ENCODE data around the gene PPWD1. TPM values are rescaled to one million over a fixed set of nuclear protein-coding genes. Genes with fewer than 3 reads are reported as not detected.

Gene PPWD1
- total and polyA plus RNA-seq, 8 donors, result 29.4 to 127 (median 113) TPM

DNA sequence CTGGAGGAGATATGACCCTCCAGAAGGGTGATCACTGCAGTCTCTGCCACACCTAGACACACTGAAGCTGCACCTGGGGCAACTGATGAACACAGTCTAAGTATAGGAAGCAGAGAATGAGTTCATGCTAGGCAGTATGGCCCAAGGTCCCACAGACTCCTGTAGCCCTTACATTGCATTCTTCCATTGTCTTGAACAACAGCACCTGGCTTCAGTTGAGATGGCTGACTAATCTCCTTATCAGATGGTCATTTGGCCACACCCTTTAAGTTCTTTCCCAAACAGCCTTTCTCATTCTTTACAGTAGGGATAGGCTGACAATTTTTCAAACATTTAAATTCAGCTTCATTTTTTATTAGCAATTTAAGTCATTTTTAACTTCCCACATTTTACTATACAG, 23.3 kb upstream of the PPWD1 start:
- intact Hi-C loops (cut with DNase I), result no loop called here
- ATAC-seq (no peak), DNase-seq (no peak)
- Histone ChIP-seq H3K27ac (no peak overlapping the region), H3K36me3 (peaks cover 0 to 9% of the 10 kb centered on the region in 2 donors), H3K27me3 (no peaks in the 10 kb centered on the region), H3K4me1 (no peaks in the 10 kb centered on the region), H3K9me3 (no peaks in the 10 kb centered on the region), H3K4me3 (no peak overlapping the region)
- TF ChIP-seq, protein P1, sequence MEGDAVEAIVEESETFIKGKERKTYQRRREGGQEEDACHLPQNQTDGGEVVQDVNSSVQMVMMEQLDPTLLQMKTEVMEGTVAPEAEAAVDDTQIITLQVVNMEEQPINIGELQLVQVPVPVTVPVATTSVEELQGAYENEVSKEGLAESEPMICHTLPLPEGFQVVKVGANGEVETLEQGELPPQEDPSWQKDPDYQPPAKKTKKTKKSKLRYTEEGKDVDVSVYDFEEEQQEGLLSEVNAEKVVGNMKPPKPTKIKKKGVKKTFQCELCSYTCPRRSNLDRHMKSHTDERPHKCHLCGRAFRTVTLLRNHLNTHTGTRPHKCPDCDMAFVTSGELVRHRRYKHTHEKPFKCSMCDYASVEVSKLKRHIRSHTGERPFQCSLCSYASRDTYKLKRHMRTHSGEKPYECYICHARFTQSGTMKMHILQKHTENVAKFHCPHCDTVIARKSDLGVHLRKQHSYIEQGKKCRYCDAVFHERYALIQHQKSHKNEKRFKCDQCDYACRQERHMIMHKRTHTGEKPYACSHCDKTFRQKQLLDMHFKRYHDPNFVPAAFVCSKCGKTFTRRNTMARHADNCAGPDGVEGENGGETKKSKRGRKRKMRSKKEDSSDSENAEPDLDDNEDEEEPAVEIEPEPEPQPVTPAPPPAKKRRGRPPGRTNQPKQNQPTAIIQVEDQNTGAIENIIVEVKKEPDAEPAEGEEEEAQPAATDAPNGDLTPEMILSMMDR (IDR thresholded peaks at IDR 0.05), result no peak

DNA sequence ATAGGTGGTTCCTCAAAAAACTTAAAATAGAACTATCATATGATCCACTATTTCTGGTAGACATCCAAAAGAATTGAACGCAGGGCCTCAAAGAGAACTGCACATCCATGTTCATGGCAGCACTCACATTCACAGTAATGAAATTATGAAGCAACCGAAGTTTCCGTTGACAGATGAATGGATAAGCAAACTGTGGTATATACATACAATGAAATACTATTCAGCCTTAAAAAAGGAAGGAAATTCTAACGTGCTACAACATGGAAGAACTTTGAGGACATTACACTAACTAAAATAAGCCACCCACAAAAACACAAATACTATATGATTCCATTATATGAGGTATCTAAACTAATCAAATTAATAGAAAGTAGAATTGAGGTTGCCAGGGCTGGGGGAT, 18.6 kb upstream of the PPWD1 start:
- H3K4me1 ChIP-seq, result no peaks in the 10 kb centered on the region
- H3K4me3 ChIP-seq, result no peak overlapping the region
- intact Hi-C loops (cut with DNase I), result no loop called here
- DNase-seq, result no peak
- peaks cover 0 to 9% of the 10 kb centered on the region in 2 donors for H3K36me3 ChIP-seq
- H3K27me3 ChIP-seq, result no peaks in the 10 kb centered on the region
- TF ChIP-seq, protein P1 (IDR thresholded peaks at IDR 0.05), result no peak
- no peaks in the 10 kb centered on the region for H3K9me3 ChIP-seq
- no peak overlapping the region for H3K27ac ChIP-seq
- no peak for ATAC-seq

DNA sequence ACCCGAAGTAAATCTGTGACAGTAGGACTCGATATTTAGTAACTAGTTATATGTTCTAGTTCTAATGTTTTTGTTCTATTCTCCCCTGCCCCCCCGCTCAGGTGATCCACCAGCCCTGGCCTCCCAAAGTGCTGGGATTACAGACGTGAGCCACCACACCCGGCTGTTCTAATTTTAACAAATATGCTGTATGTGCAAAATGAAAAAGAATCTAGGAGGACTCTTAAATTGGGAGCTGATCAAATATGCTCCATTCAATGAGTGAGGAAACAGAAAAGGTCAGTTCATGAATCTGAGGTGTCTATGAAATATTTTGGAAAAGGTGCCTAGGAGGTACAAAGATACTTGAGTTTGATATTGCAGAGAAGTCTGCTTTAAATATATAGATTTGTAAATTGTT, 17.0 kb upstream of the PPWD1 start:
- Histone ChIP-seq H3K9me3 (no peaks in the 10 kb centered on the region), H3K27ac (no peak overlapping the region), H3K36me3 (peaks cover 0 to 9% of the 10 kb centered on the region in 2 donors), H3K27me3 (no peaks in the 10 kb centered on the region), H3K4me3 (no peak overlapping the region), H3K4me1 (no peaks in the 10 kb centered on the region)
- ATAC-seq (no peak), DNase-seq (no peak)
- TF ChIP-seq, protein P1 (IDR thresholded peaks at IDR 0.05), result no peak
- intact Hi-C loops (cut with DNase I), result no loop called here

DNA sequence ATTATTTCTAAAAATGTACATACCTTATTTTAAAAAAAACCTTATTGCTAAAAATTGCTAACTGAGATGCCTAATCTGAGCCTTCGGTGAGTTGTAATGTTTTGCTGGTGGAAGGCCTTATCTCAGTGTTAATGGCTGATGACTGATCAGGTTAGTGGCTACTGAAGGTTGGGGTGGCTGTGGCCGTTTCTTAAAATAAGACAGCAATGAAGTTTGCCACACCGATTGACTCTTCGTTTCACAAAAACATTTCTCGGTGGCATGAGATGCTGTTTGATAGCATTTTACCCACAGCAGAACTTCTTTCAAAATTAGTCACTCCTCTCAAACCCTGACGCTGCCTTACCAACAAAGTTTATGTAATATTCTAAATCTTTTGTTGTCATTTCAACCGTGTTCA, 14.8 kb upstream of the PPWD1 start:
- no peak overlapping the region for H3K27ac ChIP-seq
- H3K27me3 ChIP-seq, result no peaks in the 10 kb centered on the region
- DNase-seq (no peak), ATAC-seq (no peak)
- intact Hi-C loops (cut with DNase I), result no loop called here
- H3K4me3 ChIP-seq, result no peak overlapping the region
- H3K9me3 ChIP-seq, result no peaks in the 10 kb centered on the region
- H3K4me1 ChIP-seq, result no peaks in the 10 kb centered on the region
- no peaks in the 10 kb centered on the region for H3K36me3 ChIP-seq
- TF ChIP-seq, protein P1 (IDR thresholded peaks at IDR 0.05), result no peak

DNA sequence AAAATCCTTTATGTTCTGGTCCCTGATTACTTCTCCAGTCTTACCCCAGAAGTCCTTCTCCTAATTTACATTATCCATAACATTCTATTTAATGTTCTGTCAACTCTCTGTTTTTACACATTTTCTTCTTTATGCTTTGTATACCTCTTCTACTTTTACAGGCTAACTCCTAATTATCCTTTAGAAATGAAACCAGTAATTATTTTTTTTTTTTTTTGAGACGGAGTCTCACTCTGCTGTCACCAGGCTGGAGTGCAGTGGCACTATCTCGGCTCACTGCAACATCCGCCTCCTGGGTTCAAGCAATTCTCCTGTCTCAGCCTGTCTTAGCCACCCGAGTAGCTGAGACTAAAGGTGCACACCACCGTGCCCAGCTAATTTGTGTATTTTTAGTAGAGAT, 9.2 kb upstream of the PPWD1 start:
- Histone ChIP-seq H3K9me3 (no peaks in the 10 kb centered on the region), H3K36me3 (no peaks in the 10 kb centered on the region), H3K4me1 (no peaks in the 10 kb centered on the region), H3K27ac (no peak overlapping the region), H3K4me3 (no peak overlapping the region), H3K27me3 (no peaks in the 10 kb centered on the region)
- intact Hi-C loops (cut with DNase I), result no loop called here
- TF ChIP-seq, protein P1 (IDR thresholded peaks at IDR 0.05), result no peak
- no peak for ATAC-seq
- DNase-seq, result no peak

Measured in left lung (tissue), 10 donors.